K562 (cell line): ENCODE data around the gene RUNDC1. TPM values are rescaled to one million over a fixed set of nuclear protein-coding genes. Genes with fewer than 3 reads are reported as not detected.
A peak's percentile ranks its signal among the peaks of the same experiment; 100 is the strongest.

Source experiments
- EP300 ChIP-seq: IDR thresholded peaks from 2 replicates; pipeline ENCODE4 v1.6.1; 2012; ENCODE audit warnings: low read length, improper control_type of control experiment
- EZH2 ChIP-seq: IDR thresholded peaks from 2 replicates; pipeline ENCODE4 v1.6.1; 2012; ENCODE audit warnings: low read depth, mild to moderate bottlenecking, inconsistent platforms, low read length, borderline replicate concordance
- LCOR ChIP-seq: sonication (generic); formaldehyde crosslinking; IDR thresholded peaks from 2 replicates; pipeline ENCODE4 v1.8.0; 2022; ENCODE audit warnings: mild to moderate bottlenecking, missing genetic modification reagents
- PTTG1 ChIP-seq: fragments of 450-650 bp; IDR thresholded peaks from 2 replicates; pipeline ENCODE4 v1.6.1; 2016; ENCODE audit warnings: low read depth, mild to moderate bottlenecking, missing genetic modification characterization, missing compliant biosample characterization
- RB1 ChIP-seq: fragments of 450-650 bp; IDR thresholded peaks from 2 replicates; pipeline ENCODE4 v1.6.1; 2017; ENCODE audit warnings: low read depth, mild to moderate bottlenecking
- TCF7 ChIP-seq: sonication (generic); IDR thresholded peaks from 2 replicates; pipeline ENCODE4 v1.6.1; 2016; ENCODE audit warnings: antibody characterized with exemption, borderline replicate concordance
- polyA plus RNA-seq, 8 experiments: library from polyadenylated mRNA; depleted of rRNA in 4 of 8; stranded (reverse) in 5 of 8; unstranded in 3 of 8; fragments of >200 nt; fragmentation: Nextera tagmentation in 2 of 8; fragmentation: Illumina TruSeq in 1 of 8; extraction: Ambion mirVana in 2 of 8; extraction: Trizol in 1 of 8; gene quantifications; 2 replicates each; pipeline versions ENCODE4 v1.2.1 to v1.2.3, GENCODE V29; 2011 to 2014; ENCODE audit warnings: inconsistent platforms in 1 of 8, missing spikeins in 1 of 8
- total RNA-seq, 7 experiments: library from RNA; depleted of rRNA in 6 of 7; stranded (reverse); fragments of >200 nt in 6 of 7; fragmentation: Illumina TruSeq in 2 of 7; extraction: Trizol in 2 of 7; gene quantifications; 2 replicates each; pipeline versions ENCODE4 v1.2.1 to v1.2.3, GENCODE V29; 2011 to 2021; ENCODE audit warnings: low replicate concordance in 1 of 7
- TF ChIP-seq, protein P1 (sequence below), 3 experiments: fragments of 200-800 bp in 1 of 3; sonication (Bioruptor generic) in 1 of 3; sonication (generic) in 1 of 3; formaldehyde crosslinking in 1 of 3; IDR thresholded peaks; 2 replicates each; pipeline versions ENCODE4 v1.6.1 to v1.8.0; 2016 to 2022; ENCODE audit warnings: mild to moderate bottlenecking in 2 of 3, missing compliant biosample characterization in 2 of 3, missing genetic modification characterization in 2 of 3, missing genetic modification reagents in 1 of 3
- TF ChIP-seq, protein P2 (sequence below): fragments of 450-650 bp; IDR thresholded peaks from 2 replicates; pipeline ENCODE4 v1.6.1; 2016; ENCODE audit warnings: mild to moderate bottlenecking
- TF ChIP-seq, protein P3 (sequence below): fragments of 150-350 bp; conservative IDR thresholded peaks from 2 replicates; pipeline ENCODE4 v1.6.1; 2014; ENCODE audit warnings: low read length
- TF ChIP-seq, protein P4 (sequence below): fragments of 250-450 bp; sonication (Bioruptor Pico); IDR thresholded peaks from 2 replicates; pipeline ENCODE4 v1.4.0; 2020; ENCODE audit warnings: borderline replicate concordance
- TF ChIP-seq, protein P5 (sequence below): sonication (generic); formaldehyde crosslinking; IDR thresholded peaks from 2 replicates; pipeline ENCODE4 v1.8.0; 2023; ENCODE audit warnings: mild to moderate bottlenecking, missing genetic modification reagents

The RUNDC1 gene
- total and polyA plus RNA-seq, 9 of the 15 experiments (the other 6 are each of a cell fraction or from before 2014, with no cell fraction given): 3.4 to 12.6 (median 9.4) TPM

DNA sequence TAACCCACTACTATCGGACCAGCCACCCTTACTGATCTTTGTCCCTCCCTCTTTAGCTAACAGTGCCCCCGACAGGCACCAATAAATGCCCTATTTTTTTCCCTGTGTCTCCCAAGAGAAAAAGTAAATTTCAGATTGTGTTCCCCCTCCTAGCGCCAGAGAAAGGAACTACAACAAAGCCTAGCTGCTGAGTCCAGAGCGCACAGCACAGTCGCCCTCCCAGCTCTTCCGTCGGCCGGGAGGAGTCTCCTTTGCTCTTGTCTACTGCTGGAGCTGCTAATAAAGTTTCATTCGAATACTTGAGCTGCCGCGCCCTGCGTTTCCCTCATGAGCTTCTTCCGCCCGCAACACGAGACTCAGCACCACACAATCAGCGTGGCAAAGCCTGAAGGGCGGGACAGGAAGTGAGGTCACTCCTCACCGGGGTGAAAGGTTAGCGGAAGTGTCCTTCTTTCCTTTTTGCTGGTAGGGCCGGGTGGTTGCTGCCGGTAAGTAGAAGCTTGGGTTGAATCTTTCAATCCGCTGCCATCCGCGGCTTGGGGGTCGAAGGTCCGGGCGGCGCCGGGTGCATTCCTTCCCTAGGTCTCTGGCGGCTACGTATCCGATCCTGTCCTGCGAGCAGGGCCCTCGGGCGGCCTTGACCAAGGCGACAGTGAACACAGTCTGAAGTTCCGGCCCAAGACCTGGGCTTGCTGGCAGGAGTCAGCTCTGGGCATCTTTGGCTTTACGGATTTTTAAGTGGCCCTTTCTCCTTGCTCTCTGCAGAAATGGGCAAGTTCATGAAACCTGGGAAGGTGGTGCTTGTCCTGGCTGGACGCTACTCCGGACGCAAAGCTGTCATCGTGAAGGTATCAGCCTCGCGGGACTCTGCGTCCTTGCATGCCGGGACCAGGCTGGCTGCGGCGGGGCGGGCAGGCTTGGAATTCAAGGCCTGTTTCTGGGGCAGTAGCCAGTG lies 17.9 kb downstream of the RUNDC1 start, which contains the start of gene RPL27 (continued):
- TF ChIP-seq EZH2: no peak
- no peak for TF ChIP-seq PTTG1
- peak; percentile 68; the same call in 1 of the 2 replicates for TF ChIP-seq TCF7
- peak; percentile 81 for TF ChIP-seq EP300
- TF ChIP-seq, protein P1, sequence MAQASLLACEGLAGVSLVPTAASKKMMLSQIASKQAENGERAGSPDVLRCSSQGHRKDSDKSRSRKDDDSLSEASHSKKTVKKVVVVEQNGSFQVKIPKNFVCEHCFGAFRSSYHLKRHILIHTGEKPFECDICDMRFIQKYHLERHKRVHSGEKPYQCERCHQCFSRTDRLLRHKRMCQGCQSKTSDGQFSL (CRISPR knock-in tag; IDR thresholded peaks at IDR 0.05): peak; percentile 24; the same call in 1 of the 2 replicates
- TF ChIP-seq, protein P1 (tag; IDR thresholded peaks at IDR 0.05): no peak
- TF ChIP-seq RB1: peak; percentile 88
- TF ChIP-seq, protein P2, sequence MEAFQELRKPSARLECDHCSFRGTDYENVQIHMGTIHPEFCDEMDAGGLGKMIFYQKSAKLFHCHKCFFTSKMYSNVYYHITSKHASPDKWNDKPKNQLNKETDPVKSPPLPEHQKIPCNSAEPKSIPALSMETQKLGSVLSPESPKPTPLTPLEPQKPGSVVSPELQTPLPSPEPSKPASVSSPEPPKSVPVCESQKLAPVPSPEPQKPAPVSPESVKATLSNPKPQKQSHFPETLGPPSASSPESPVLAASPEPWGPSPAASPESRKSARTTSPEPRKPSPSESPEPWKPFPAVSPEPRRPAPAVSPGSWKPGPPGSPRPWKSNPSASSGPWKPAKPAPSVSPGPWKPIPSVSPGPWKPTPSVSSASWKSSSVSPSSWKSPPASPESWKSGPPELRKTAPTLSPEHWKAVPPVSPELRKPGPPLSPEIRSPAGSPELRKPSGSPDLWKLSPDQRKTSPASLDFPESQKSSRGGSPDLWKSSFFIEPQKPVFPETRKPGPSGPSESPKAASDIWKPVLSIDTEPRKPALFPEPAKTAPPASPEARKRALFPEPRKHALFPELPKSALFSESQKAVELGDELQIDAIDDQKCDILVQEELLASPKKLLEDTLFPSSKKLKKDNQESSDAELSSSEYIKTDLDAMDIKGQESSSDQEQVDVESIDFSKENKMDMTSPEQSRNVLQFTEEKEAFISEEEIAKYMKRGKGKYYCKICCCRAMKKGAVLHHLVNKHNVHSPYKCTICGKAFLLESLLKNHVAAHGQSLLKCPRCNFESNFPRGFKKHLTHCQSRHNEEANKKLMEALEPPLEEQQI: no peak
- TF ChIP-seq LCOR (CRISPR knock-in tag): peak; percentile 84; the same call in 1 of the 2 replicates
- TF ChIP-seq, protein P3, sequence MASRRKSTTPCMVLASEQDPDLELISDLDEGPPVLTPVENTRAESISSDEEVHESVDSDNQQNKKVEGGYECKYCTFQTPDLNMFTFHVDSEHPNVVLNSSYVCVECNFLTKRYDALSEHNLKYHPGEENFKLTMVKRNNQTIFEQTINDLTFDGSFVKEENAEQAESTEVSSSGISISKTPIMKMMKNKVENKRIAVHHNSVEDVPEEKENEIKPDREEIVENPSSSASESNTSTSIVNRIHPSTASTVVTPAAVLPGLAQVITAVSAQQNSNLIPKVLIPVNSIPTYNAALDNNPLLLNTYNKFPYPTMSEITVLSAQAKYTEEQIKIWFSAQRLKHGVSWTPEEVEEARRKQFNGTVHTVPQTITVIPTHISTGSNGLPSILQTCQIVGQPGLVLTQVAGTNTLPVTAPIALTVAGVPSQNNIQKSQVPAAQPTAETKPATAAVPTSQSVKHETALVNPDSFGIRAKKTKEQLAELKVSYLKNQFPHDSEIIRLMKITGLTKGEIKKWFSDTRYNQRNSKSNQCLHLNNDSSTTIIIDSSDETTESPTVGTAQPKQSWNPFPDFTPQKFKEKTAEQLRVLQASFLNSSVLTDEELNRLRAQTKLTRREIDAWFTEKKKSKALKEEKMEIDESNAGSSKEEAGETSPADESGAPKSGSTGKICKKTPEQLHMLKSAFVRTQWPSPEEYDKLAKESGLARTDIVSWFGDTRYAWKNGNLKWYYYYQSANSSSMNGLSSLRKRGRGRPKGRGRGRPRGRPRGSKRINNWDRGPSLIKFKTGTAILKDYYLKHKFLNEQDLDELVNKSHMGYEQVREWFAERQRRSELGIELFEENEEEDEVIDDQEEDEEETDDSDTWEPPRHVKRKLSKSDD: no peak
- TF ChIP-seq, protein P4, sequence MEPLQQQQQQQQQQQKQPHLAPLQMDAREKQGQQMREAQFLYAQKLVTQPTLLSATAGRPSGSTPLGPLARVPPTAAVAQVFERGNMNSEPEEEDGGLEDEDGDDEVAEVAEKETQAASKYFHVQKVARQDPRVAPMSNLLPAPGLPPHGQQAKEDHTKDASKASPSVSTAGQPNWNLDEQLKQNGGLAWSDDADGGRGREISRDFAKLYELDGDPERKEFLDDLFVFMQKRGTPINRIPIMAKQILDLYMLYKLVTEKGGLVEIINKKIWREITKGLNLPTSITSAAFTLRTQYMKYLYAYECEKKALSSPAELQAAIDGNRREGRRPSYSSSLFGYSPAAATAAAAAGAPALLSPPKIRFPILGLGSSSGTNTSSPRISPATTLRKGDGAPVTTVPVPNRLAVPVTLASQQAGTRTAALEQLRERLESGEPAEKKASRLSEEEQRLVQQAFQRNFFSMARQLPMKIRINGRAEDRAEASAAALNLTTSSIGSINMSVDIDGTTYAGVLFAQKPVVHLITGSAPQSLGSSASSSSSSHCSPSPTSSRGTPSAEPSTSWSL (CRISPR knock-in tag): no peak
- TF ChIP-seq, protein P5, sequence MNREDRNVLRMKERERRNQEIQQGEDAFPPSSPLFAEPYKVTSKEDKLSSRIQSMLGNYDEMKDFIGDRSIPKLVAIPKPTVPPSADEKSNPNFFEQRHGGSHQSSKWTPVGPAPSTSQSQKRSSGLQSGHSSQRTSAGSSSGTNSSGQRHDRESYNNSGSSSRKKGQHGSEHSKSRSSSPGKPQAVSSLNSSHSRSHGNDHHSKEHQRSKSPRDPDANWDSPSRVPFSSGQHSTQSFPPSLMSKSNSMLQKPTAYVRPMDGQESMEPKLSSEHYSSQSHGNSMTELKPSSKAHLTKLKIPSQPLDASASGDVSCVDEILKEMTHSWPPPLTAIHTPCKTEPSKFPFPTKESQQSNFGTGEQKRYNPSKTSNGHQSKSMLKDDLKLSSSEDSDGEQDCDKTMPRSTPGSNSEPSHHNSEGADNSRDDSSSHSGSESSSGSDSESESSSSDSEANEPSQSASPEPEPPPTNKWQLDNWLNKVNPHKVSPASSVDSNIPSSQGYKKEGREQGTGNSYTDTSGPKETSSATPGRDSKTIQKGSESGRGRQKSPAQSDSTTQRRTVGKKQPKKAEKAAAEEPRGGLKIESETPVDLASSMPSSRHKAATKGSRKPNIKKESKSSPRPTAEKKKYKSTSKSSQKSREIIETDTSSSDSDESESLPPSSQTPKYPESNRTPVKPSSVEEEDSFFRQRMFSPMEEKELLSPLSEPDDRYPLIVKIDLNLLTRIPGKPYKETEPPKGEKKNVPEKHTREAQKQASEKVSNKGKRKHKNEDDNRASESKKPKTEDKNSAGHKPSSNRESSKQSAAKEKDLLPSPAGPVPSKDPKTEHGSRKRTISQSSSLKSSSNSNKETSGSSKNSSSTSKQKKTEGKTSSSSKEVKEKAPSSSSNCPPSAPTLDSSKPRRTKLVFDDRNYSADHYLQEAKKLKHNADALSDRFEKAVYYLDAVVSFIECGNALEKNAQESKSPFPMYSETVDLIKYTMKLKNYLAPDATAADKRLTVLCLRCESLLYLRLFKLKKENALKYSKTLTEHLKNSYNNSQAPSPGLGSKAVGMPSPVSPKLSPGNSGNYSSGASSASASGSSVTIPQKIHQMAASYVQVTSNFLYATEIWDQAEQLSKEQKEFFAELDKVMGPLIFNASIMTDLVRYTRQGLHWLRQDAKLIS (CRISPR knock-in tag): peak; percentile 69
